Omental fat pad (tissue), 4 donors: Measurements from ENCODE around the gene SH3PXD2B. TPM values are rescaled to one million over a fixed set of nuclear protein-coding genes. Genes with fewer than 3 reads are reported as not detected.
A peak's percentile ranks its signal among the peaks of the same experiment; 100 is the strongest.
"Not testable (repeated sequence)": the region's sequence is repeated elsewhere in the genome, so short reads cannot be mapped to it uniquely, and the experiment has no call there.

Experiments
- ATAC-seq: fragments of 150-250 bp; one replicate; pipeline ENCODE4 v1.9.1; 2016; ENCODE audit warnings: mild to moderate bottlenecking, moderate library complexity; ENCODE audit not compliant: low FRiP score
- DNase-seq: peaks from one replicate; pipeline ENCODE4 v3.0.0-alpha.2; 2019; ENCODE audit warnings: low spot score
- total RNA-seq, 4 donors: library from RNA; depleted of rRNA; stranded (reverse); fragments of >200 nt; gene quantifications; one replicate each; pipeline ENCODE4 v1.1.0, GENCODE V29; 2016
- TF ChIP-seq, protein P1 (sequence below), 3 donors: fragments of 450-650 bp; IDR thresholded peaks; one replicate each; pipeline ENCODE4 v1.5.1; 2016 to 2017; ENCODE audit warnings: antibody characterized with exemption in 3 of 3, mild to moderate bottlenecking in 3 of 3, moderate library complexity in 2 of 3

Gene SH3PXD2B
- total RNA-seq, 4 donors from 2014 or later = 29.3 to 47.1 (median 44.3) TPM

- DNase-seq (no peak), ATAC-seq (no peak)
- TF ChIP-seq, protein P1, sequence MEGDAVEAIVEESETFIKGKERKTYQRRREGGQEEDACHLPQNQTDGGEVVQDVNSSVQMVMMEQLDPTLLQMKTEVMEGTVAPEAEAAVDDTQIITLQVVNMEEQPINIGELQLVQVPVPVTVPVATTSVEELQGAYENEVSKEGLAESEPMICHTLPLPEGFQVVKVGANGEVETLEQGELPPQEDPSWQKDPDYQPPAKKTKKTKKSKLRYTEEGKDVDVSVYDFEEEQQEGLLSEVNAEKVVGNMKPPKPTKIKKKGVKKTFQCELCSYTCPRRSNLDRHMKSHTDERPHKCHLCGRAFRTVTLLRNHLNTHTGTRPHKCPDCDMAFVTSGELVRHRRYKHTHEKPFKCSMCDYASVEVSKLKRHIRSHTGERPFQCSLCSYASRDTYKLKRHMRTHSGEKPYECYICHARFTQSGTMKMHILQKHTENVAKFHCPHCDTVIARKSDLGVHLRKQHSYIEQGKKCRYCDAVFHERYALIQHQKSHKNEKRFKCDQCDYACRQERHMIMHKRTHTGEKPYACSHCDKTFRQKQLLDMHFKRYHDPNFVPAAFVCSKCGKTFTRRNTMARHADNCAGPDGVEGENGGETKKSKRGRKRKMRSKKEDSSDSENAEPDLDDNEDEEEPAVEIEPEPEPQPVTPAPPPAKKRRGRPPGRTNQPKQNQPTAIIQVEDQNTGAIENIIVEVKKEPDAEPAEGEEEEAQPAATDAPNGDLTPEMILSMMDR (IDR thresholded peaks at IDR 0.05) = no peak
These were observed 47.1 kb downstream of the SH3PXD2B start for GRCh38 chr5:172407241-172407691.

- DNase-seq (no peak), ATAC-seq (no peak)
- TF ChIP-seq, protein P1 (IDR thresholded peaks at IDR 0.05) = no peak
These were observed 48.9 kb downstream of the SH3PXD2B start for GRCh38 chr5:172405226-172406107.

GRCh38 chr5:172404746-172405145, 49.6 kb downstream of the SH3PXD2B start:
- DNase-seq = no peak
- TF ChIP-seq, protein P1 (IDR thresholded peaks at IDR 0.05) = no peak
- no peak for ATAC-seq

- TF ChIP-seq, protein P1 (IDR thresholded peaks at IDR 0.05) = no peak
- no peak for ATAC-seq
- DNase-seq = no peak
These were observed 50.5 kb downstream of the SH3PXD2B start for GRCh38 chr5:172403817-172404216.

- no peak for DNase-seq
- TF ChIP-seq, protein P1 (IDR thresholded peaks at IDR 0.05) = no peak
- ATAC-seq = peak; percentile 74
These were observed 51.0 kb downstream of the SH3PXD2B start for GRCh38 chr5:172403189-172403796.

- no peak for DNase-seq
- ATAC-seq = peak; percentile 51
- TF ChIP-seq, protein P1 (IDR thresholded peaks at IDR 0.05) = no peak
These were observed 51.7 kb downstream of the SH3PXD2B start for GRCh38 chr5:172402531-172403188.

DNA sequence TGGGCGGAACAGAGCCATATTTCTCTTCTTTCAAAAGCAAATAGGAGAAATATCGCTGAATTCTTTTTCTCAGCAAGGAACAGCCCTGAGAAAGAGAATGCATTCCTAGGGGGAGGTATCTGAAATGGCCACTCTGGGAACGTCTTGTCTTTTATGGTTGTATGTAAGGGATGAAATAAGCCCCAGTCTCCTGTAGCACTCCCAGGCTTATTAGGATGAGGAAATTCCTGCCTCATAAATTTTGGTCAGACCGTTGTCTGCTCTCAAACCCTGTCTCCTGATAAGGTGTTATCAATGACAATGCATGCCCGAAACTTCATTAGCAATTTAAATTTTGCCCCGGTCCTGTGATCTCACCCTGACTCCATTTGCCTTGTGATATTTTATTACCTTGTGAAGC, 52.3 kb downstream of the SH3PXD2B start:
- ATAC-seq, DNase-seq: not testable (repeated sequence)
